NCI-H1417 (cell line): Measurements from ENCODE around the gene CABP2.
"Not testable (repeated sequence)": the region's sequence is repeated elsewhere in the genome, so short reads cannot be mapped to it uniquely, and the experiment has no call there.

ENCODE experiments used
- DNase-seq, 3 experiments: peaks; one replicate each; lab custom pipeline; 2025; lab: John Stamatoyannopoulos, UW

Gene CABP2

DNA sequence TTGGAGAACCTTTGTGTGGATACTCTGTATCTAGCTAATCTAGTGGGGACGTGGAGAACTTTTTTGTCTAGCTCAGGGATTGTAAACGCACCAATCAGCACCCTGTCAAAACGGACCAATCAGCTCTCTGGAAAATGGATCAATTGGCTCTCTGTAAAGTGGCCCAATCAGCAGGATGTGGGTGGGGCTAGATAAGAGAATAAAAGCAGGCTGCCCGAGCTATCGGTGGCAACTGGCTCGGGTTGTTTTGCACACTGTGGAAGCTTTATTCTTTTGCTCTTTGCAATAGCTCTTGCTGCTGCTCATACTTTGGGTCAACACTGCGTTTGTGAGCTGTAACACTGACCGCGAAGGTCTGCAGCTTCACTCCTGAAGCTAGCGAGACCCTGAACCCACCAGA, 46.6 kb downstream of the CABP2 start:
- not testable (repeated sequence) for DNase-seq

DNA sequence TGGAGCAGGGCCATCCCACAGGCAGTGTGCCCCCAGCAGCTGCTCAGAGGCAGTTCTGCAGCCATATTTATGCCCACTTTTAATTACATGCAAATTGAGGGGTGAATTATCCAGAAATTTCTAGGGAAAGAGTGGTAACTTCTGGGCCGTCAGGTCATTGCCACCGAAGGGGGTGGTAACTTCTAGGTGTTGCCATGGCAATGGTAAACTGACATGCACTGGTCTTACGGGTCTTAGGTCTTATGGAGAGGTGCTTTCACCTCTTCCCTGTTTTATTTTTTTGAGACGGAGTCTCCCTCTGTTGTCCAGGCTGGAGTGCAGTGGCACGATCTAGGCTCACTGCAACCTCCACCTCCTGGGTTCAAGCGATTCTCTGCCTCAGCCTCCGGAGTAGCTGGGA, 50.4 kb downstream of the CABP2 start:
- no peak for DNase-seq

DNA sequence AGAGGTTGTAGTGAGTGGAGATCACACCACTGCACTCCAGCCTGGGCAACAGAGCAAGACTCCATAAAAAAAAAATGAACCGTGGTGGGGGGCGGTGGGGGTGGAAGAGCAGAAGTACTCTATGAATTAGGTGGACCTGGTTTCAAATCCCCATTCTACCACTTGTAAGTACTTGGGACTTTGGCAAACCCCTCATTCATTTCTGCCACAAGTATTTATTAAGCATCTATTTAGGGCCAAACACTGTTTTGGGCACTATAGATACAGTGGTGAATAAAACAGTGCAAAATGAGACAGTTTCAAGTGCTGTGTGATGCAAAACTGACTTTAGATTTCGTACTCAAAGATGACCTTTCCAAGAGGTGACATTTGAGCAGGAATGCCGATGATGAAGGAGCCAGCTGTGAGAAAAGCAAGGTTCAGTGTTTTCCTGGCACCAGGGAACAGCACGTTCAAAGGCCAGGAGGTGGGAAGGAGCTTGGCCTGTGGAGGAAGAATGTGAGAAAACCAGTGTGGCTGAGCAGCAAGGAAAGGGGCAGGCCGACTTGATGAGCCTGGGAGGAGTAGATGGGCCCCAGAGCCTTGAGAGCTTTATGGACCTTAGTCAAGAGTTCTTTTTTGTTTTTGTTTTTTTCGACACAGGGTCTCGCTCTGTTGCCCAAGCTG, 52.8 kb downstream of the CABP2 start:
- no peak for DNase-seq

GRCh38 chr11:67469508-67469811, 53.8 kb downstream of the CABP2 start:
- no peak for DNase-seq
